Trophoblast cell (in vitro differentiated cells and primary cell): ENCODE measurements around the gene IVNS1ABP.

ENCODE experiments used
- DNase-seq, 2 donors: peaks; one replicate each; pipeline ENCODE4 v3.0.0-alpha.2; 2016
- H2AFZ ChIP-seq: 2 replicates; pipeline ENCODE4 v1.6.1; 2013; ENCODE audit warnings: low read length, moderate library complexity, mild to moderate bottlenecking; ENCODE audit not compliant: insufficient read depth, poor library complexity
- H2AK5ac ChIP-seq: 2 replicates; pipeline ENCODE4 v1.6.1; 2013; ENCODE audit warnings: mild to moderate bottlenecking, low read length
- H2BK120ac ChIP-seq: 2 replicates; pipeline ENCODE4 v1.6.1; 2013; ENCODE audit warnings: low read length, mild to moderate bottlenecking, moderate library complexity; ENCODE audit not compliant: insufficient read depth, poor library complexity
- H2BK12ac ChIP-seq: 2 replicates; pipeline ENCODE4 v1.6.1; 2013; ENCODE audit warnings: mild to moderate bottlenecking, low read length, moderate library complexity
- H2BK5ac ChIP-seq: 2 replicates; pipeline ENCODE4 v1.6.1; 2013; ENCODE audit warnings: low read length, low read depth, moderate library complexity, mild to moderate bottlenecking; ENCODE audit not compliant: poor library complexity
- H3K14ac ChIP-seq: 2 replicates; pipeline ENCODE4 v1.6.1; 2013; ENCODE audit warnings: mild to moderate bottlenecking, low read length
- H3K18ac ChIP-seq: 2 replicates; pipeline ENCODE4 v1.6.1; 2013; ENCODE audit warnings: mild to moderate bottlenecking, low read length
- H3K23ac ChIP-seq: 2 replicates; pipeline ENCODE4 v1.6.1; 2013; ENCODE audit warnings: low read length
- H3K27ac ChIP-seq: 2 replicates; pipeline ENCODE4 v1.5.1; 2013; ENCODE audit warnings: low read depth, mild to moderate bottlenecking, inconsistent platforms, low read length, moderate library complexity
- H3K27me3 ChIP-seq: 2 replicates; pipeline ENCODE4 v1.6.1; 2013; ENCODE audit warnings: inconsistent platforms, mild to moderate bottlenecking, low read length, moderate library complexity; ENCODE audit not compliant: insufficient read depth
- H3K36me3 ChIP-seq, 2 experiments: 1 replicate in 1 of 2; 2 replicates in 1 of 2; pipeline ENCODE4 v1.6.1; 2013; ENCODE audit warnings: low read length in 2 of 2, mild to moderate bottlenecking in 2 of 2, moderate library complexity in 1 of 2; ENCODE audit not compliant: insufficient read depth in 2 of 2, control insufficient read depth in 1 of 2
- H3K4ac ChIP-seq: 2 replicates; pipeline ENCODE4 v1.6.1; 2013; ENCODE audit warnings: low read depth, mild to moderate bottlenecking, low read length, moderate library complexity
- H3K4me1 ChIP-seq, 2 experiments: 1 replicate in 1 of 2; 2 replicates in 1 of 2; pipeline ENCODE4 v1.6.1; 2013; ENCODE audit warnings: low read length in 2 of 2, mild to moderate bottlenecking in 2 of 2, moderate library complexity in 1 of 2; ENCODE audit not compliant: insufficient read depth in 2 of 2, control insufficient read depth in 1 of 2
- H3K4me2 ChIP-seq: 2 replicates; pipeline ENCODE4 v1.6.1; 2013; ENCODE audit warnings: inconsistent platforms, mild to moderate bottlenecking, low read length, moderate library complexity
- H3K4me3 ChIP-seq: 2 replicates; pipeline ENCODE4 v1.5.1; 2013; ENCODE audit warnings: mild to moderate bottlenecking, low read depth, low read length, inconsistent platforms
- H3K79me1 ChIP-seq: one replicate; pipeline ENCODE4 v1.6.1; 2013; ENCODE audit warnings: low read length
- H3K79me2 ChIP-seq: 2 replicates; pipeline ENCODE4 v1.6.1; 2013; ENCODE audit warnings: low read length, mild to moderate bottlenecking; ENCODE audit not compliant: control insufficient read depth, insufficient read depth, poor library complexity
- H3K9ac ChIP-seq: 2 replicates; pipeline ENCODE4 v1.6.1; 2013; ENCODE audit warnings: mild to moderate bottlenecking, low read length
- H3K9me3 ChIP-seq: 2 replicates; pipeline ENCODE4 v1.6.1; 2013; ENCODE audit warnings: low read depth, mild to moderate bottlenecking, control low read depth, inconsistent platforms, low read length; ENCODE audit not compliant: insufficient read depth
- H4K12ac ChIP-seq: 2 replicates; pipeline ENCODE4 v1.6.1; 2013; ENCODE audit warnings: low read depth, mild to moderate bottlenecking, low read length, moderate library complexity
- H4K8ac ChIP-seq: 2 replicates; pipeline ENCODE4 v1.6.1; 2013; ENCODE audit warnings: low read depth, mild to moderate bottlenecking, low read length, moderate library complexity
- H4K91ac ChIP-seq: one replicate; pipeline ENCODE4 v1.6.1; 2013; ENCODE audit warnings: low read depth, mild to moderate bottlenecking, low read length, moderate library complexity
- WGBS: extraction: QIAGEN DNeasy Blood & Tissue Kit; methylation state at CpG from one replicate; pipeline ENCODE4 v1.1.7; 2013; ENCODE audit warnings: missing lambda C conversion rate; ENCODE audit not compliant: insufficient read length, insufficient coverage; ENCODE audit errors: extremely low coverage; 5-methylcytosine and 5-hydroxymethylcytosine counted together

The IVNS1ABP gene

DNA sequence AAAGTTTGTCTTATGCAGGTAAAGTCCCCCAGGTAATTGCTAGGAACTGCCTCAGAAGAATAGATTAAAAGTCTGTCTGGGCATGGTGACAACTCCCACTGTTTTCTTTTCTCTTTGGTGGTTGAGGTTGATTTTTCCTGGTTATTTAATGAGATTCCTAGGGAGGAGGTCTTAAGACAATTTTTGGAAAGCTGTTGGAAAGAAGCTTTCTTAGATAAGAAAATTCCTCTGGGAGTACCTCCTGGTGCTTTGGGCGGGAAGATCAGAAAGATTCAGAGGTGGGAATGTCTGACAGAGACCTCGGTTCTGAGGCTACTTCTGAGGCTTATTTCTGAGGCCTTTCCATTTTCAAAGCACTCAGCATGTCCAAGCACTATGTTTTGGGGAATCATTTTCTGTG, 25.0 kb upstream of the IVNS1ABP start:
- no CpG with 5 or more reads among the region's 2 CpGs for WGBS
- Histone ChIP-seq H4K12ac (no peak overlapping the region), H3K4me2 (no peak overlapping the region)

GRCh38 chr1:185341196-185341781, 24.2 kb upstream of the IVNS1ABP start:
- Histone ChIP-seq H3K27ac (no peak overlapping the region), H2AK5ac (no peak overlapping the region), H3K4me1 (peaks cover 3 to 6% of the 10 kb centered on the region in 2 experiments), H3K4ac (no peak overlapping the region), H3K27me3 (no peaks in the 10 kb centered on the region), H4K91ac (no peak overlapping the region), H3K79me1 (peaks cover 5% of the 10 kb centered on the region), H4K8ac (no peak overlapping the region), H4K12ac (no peak overlapping the region), H3K18ac (no peak overlapping the region), H3K23ac (no peak overlapping the region), H2AFZ (no peak overlapping the region), H2BK12ac (no peak overlapping the region), H3K36me3 (no peaks in the 10 kb centered on the region), H3K4me3 (no peak overlapping the region), H3K9ac (no peak overlapping the region), H2BK120ac (no peak overlapping the region), H3K79me2 (no peaks in the 10 kb centered on the region), H2BK5ac (no peak overlapping the region), H3K14ac (no peak overlapping the region), H3K4me2 (no peak overlapping the region), H3K9me3 (no peaks in the 10 kb centered on the region)
- DNase-seq, result no peak

More for the DNA sequence above, 25.0 kb upstream of the IVNS1ABP start:
- Histone ChIP-seq H2BK12ac (no peak overlapping the region), H3K18ac (no peak overlapping the region), H2BK5ac (no peak overlapping the region), H3K14ac (no peak overlapping the region), H3K9ac (no peak overlapping the region), H2AFZ (no peak overlapping the region), H3K79me1 (peaks cover 5% of the 10 kb centered on the region), H2AK5ac (no peak overlapping the region), H3K23ac (no peak overlapping the region), H2BK120ac (no peak overlapping the region), H4K91ac (no peak overlapping the region), H3K4ac (no peak overlapping the region), H3K27me3 (no peaks in the 10 kb centered on the region), H4K8ac (no peak overlapping the region), H3K4me3 (no peak overlapping the region), H3K27ac (no peak overlapping the region), H3K4me1 (peaks cover 3 to 6% of the 10 kb centered on the region in 2 experiments), H3K9me3 (no peaks in the 10 kb centered on the region), H3K79me2 (no peaks in the 10 kb centered on the region), H3K36me3 (no peaks in the 10 kb centered on the region)
- no peak for DNase-seq

DNA sequence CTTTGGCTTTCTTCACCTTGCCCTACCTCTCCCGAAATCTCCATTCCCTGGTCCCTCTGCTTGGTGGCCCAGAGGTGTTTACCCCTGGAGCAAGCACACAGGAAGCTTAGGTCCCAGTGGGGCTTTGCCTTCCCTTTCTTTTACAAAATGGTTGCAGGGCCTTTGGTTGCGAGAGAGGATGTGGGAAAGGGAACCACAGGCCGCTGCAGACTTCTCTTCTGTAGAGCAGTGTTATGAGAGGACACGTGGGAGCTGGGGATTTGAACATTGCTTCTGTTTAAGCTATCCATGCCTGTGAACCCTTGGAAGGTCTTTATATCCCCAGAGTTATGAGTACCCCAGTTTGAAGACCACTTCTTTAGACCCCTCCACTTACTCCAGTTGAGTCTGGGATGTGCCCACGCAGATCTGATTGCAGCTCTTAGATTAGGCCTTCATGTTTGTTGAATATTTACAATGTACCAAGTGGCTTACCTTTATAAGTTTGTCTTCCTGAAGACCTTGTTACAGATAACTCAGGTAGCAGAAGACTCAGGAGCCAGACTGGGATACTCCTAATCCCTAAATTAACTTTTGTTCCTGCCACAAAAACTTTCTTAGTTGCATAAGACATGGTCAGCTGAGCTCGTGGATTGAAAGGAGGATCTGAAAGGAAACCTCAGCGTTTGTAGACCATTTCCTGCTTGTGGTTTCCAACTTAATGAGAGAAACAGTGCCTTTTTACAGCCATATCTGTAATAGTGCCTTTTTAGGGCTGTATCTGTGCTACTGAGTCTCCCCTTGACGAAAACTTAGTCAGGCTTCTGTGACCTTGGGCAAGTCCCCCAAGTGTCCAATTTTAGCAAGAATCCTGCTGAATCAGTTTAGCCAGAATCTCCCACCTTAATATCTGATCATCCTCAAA, 21.9 kb upstream of the IVNS1ABP start:
- Histone ChIP-seq H3K79me2 (no peaks in the 10 kb centered on the region), H3K9me3 (no peaks in the 10 kb centered on the region), H3K4me3 (no peak overlapping the region), H2BK12ac (no peak overlapping the region), H2BK120ac (peak overlapping the region; percentile 20), H3K4me1 (peaks cover 3 to 6% of the 10 kb centered on the region in 2 experiments), H2BK5ac (no peak overlapping the region), H3K27ac (no peak overlapping the region), H4K91ac (no peak overlapping the region), H3K9ac (no peak overlapping the region), H3K79me1 (peaks cover 4% of the 10 kb centered on the region), H3K36me3 (no peaks in the 10 kb centered on the region), H2AK5ac (no peak overlapping the region), H3K23ac (no peak overlapping the region), H4K12ac (no peak overlapping the region), H3K18ac (no peak overlapping the region), H4K8ac (no peak overlapping the region), H3K4ac (no peak overlapping the region), H3K27me3 (no peaks in the 10 kb centered on the region), H2AFZ (no peak overlapping the region), H3K4me2 (no peak overlapping the region), H3K14ac (no peak overlapping the region)
- WGBS, result no CpG with 5 or more reads among the region's 8 CpGs
- DNase-seq, result peak in 1 of 2 donors; percentile 24

GRCh38 chr1:185337246-185337645, 20.2 kb upstream of the IVNS1ABP start:
- Histone ChIP-seq H2BK120ac (no peak overlapping the region), H3K4me2 (no peak overlapping the region), H3K27me3 (no peaks in the 10 kb centered on the region), H3K9me3 (no peaks in the 10 kb centered on the region), H3K14ac (no peak overlapping the region), H3K23ac (no peak overlapping the region), H2BK12ac (no peak overlapping the region), H3K27ac (no peak overlapping the region), H4K12ac (no peak overlapping the region), H3K4me3 (no peak overlapping the region), H2AFZ (no peak overlapping the region), H2BK5ac (no peak overlapping the region), H3K79me1 (peaks cover 4% of the 10 kb centered on the region), H2AK5ac (no peak overlapping the region), H3K18ac (no peak overlapping the region), H4K91ac (no peak overlapping the region), H3K4ac (no peak overlapping the region), H3K36me3 (no peaks in the 10 kb centered on the region), H4K8ac (no peak overlapping the region), H3K79me2 (no peaks in the 10 kb centered on the region), H3K4me1 (no peaks in the 10 kb centered on the region), H3K9ac (no peak overlapping the region)
- WGBS, result no CpG with 5 or more reads among the region's 4 CpGs
- peak in 1 of 2 donors; percentile 14 for DNase-seq
